ENCODE measurements around the gene DENND6B. TPM values are rescaled to one million over a fixed set of nuclear protein-coding genes. Genes with fewer than 3 reads are reported as not detected.
A peak's percentile ranks its signal among the peaks of the same experiment; 100 is the strongest.

DENND6B gene
- total RNA-seq, 6 donors from 2014 or later, result 9.5 to 24.1 (median 12.7) TPM

DNA sequence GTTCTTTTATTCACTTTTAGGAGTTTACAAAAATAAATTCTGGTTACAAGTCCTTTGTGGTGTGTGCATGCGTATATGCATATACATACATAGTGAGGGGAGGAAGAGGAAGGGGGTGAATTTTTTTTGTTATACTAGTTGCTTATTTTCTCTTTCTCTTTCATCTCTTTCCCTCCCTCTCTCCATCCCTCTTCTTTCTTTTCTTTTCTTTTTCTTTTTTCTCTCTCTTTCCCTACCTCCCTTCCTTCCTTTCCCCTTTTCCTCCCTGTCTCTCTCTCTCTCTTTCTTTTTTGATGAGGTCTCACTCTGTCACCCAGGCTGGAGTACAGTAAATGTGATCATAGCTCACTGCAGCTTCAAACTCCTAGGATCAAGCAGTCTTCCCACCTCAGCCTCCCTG, 30.4 kb upstream of the DENND6B start:
- DNase-seq, result no peak
- no peaks in the 10 kb centered on the region for H3K27me3 ChIP-seq

DNA sequence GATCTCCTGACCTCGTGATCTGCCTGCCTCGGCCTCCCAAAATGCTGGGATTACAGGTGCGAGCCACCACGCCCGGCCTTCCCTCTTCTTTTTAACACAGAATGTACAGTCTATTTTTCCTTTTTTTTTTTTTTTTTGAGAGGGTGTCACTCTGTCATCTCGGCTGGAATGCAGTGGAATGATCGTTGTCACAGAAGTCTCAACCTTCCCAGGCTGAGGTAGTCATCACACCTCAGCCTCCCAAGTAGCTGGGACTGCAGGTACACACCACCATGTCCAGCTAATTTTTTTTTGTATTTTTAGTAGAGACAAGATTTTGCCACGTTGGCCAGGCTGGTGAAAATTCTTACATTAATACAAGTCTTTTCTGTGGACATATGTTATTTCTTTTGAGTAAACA, 29.4 kb upstream of the DENND6B start:
- 92 to 96% methylated on average over 8 of the region's 8 CpGs for WGBS, 2 donors
- H3K9me3 ChIP-seq, result no peaks in the 10 kb centered on the region
- peaks cover 0 to 33% (median 11%) of the 10 kb centered on the region in 4 donors for H3K36me3 ChIP-seq
- ATAC-seq (ENCODE audit: low FRiP score in 2 of 2), result no peak
- H3K4me3 ChIP-seq, result no peak overlapping the region
- no peak overlapping the region for H3K27ac ChIP-seq
- no peaks in the 10 kb centered on the region for H3K27me3 ChIP-seq
- H3K4me1 ChIP-seq, result no peaks in the 10 kb centered on the region
- no peak for DNase-seq
- TF ChIP-seq POLR2AphosphoS5 (IDR thresholded peaks at IDR 0.05) (no peak), POLR2A (IDR thresholded peaks at IDR 0.05) (no peak), EP300 (IDR thresholded peaks at IDR 0.05) (no peak)
- TF ChIP-seq, protein P1, sequence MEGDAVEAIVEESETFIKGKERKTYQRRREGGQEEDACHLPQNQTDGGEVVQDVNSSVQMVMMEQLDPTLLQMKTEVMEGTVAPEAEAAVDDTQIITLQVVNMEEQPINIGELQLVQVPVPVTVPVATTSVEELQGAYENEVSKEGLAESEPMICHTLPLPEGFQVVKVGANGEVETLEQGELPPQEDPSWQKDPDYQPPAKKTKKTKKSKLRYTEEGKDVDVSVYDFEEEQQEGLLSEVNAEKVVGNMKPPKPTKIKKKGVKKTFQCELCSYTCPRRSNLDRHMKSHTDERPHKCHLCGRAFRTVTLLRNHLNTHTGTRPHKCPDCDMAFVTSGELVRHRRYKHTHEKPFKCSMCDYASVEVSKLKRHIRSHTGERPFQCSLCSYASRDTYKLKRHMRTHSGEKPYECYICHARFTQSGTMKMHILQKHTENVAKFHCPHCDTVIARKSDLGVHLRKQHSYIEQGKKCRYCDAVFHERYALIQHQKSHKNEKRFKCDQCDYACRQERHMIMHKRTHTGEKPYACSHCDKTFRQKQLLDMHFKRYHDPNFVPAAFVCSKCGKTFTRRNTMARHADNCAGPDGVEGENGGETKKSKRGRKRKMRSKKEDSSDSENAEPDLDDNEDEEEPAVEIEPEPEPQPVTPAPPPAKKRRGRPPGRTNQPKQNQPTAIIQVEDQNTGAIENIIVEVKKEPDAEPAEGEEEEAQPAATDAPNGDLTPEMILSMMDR (IDR thresholded peaks at IDR 0.05), result no peak

More for the DNA sequence above, 30.4 kb upstream of the DENND6B start:
- H3K27ac ChIP-seq, result no peak overlapping the region
- WGBS, 2 donors, result 88 to 92% methylated on average over 1 of the region's 1 CpG
- peaks cover 0 to under 1% (median 0%) of the 10 kb centered on the region in 4 donors for H3K4me1 ChIP-seq
- no peak for ATAC-seq (ENCODE audit: low FRiP score in 2 of 2)
- no peak overlapping the region for H3K4me3 ChIP-seq
- no peaks in the 10 kb centered on the region for H3K9me3 ChIP-seq
- peaks cover 0 to 33% (median 8%) of the 10 kb centered on the region in 4 donors for H3K36me3 ChIP-seq
- TF ChIP-seq POLR2AphosphoS5 (IDR thresholded peaks at IDR 0.05), result no peak
- TF ChIP-seq, protein P1 (IDR thresholded peaks at IDR 0.05), result no peak
- no peak for TF ChIP-seq EP300 (IDR thresholded peaks at IDR 0.05)
- no peak for TF ChIP-seq POLR2A (IDR thresholded peaks at IDR 0.05)

DNA sequence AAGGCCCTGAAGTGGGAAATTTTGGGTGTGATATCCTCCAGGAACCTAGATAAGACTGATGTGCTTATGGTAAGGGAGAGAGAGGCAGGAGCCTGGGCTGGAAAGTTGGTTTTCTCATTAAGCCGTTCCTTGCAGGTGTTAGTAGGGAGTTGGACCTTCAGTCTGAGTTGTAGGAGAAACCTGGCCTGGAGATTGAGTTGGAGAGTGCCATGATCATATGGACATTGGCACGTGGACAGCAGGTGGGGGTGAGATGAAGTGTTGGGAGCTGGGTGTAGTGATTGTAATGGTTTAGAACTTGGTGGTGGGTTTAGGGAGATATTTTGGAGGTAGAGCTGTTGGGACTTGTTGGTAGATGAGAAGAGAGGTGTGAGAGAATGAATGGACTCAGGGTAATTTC, 21.2 kb upstream of the DENND6B start:
- peaks cover 4 to 20% (median 9%) of the 10 kb centered on the region in 4 donors for H3K4me1 ChIP-seq
- no peak overlapping the region for H3K27ac ChIP-seq
- TF ChIP-seq POLR2A (IDR thresholded peaks at IDR 0.05) (no peak), POLR2AphosphoS5 (IDR thresholded peaks at IDR 0.05) (no peak), EP300 (IDR thresholded peaks at IDR 0.05) (no peak)
- TF ChIP-seq, protein P1 (IDR thresholded peaks at IDR 0.05), result no peak
- H3K4me3 ChIP-seq, result no peak overlapping the region
- no peaks in the 10 kb centered on the region for H3K27me3 ChIP-seq
- no peaks in the 10 kb centered on the region for H3K9me3 ChIP-seq
- 68 to 74% methylated on average over 2 of the region's 2 CpGs for WGBS, 2 donors
- ATAC-seq (ENCODE audit: low FRiP score in 2 of 2) (no peak), DNase-seq (no peak)
- peaks cover 0 to 18% (median 10%) of the 10 kb centered on the region in 4 donors for H3K36me3 ChIP-seq

DNA sequence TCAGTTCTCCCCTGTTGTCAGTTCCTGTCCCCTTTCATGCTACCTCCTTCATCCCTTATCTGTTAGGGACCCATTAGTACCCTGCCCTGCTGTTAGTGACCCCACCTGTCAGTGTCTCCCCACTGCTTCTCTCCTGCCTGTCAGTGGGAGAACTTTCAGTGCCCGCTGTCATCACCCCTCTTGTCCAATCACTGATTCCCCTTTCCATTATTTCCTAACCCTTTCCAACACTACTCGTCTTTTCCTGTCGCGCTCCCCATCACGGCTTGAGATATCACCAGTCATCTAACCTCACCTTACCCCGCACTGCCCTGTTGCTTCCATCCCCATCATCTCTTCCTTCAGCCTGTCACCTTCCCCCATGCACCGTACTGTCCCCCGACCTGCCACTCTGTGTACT, 20.3 kb upstream of the DENND6B start:
- Histone ChIP-seq H3K36me3 (peaks cover 0 to 9% (median 5%) of the 10 kb centered on the region in 4 donors), H3K4me1 (peaks cover 8 to 29% (median 17%) of the 10 kb centered on the region in 4 donors), H3K27me3 (no peaks in the 10 kb centered on the region), H3K9me3 (no peaks in the 10 kb centered on the region), H3K4me3 (no peak overlapping the region), H3K27ac (no peak overlapping the region)
- DNase-seq, result no peak
- TF ChIP-seq POLR2A (IDR thresholded peaks at IDR 0.05) (no peak), POLR2AphosphoS5 (IDR thresholded peaks at IDR 0.05) (no peak), EP300 (IDR thresholded peaks at IDR 0.05) (no peak)
- TF ChIP-seq, protein P1 (IDR thresholded peaks at IDR 0.05), result no peak
- ATAC-seq (ENCODE audit: low FRiP score in 2 of 2), result no peak
- WGBS, 2 donors, result 81 to 86% methylated on average over 8 of the region's 8 CpGs

DNA sequence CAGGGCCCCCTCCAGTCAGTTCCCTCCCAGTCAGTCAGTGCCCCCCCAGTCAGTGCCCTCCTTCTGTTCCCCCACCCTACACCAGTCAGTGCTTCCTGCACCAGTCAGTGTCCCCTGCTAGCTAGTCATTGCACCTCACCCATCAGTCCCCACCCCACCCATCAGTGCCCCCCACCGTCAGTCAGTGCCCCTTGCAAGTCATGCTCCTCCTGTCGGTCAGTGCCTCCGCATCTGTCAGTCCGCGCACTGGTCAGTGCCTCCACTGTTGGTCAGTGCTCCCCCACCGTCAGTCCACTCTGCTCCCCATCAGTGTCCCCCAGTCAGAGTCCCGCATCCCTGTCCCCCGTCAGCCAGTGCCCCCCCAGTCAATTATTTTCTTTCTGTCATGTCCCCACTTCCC, 19.7 kb upstream of the DENND6B start:
- peaks cover 0 to 5% (median 1%) of the 10 kb centered on the region in 4 donors for H3K36me3 ChIP-seq
- H3K27me3 ChIP-seq, result no peaks in the 10 kb centered on the region
- 81% methylated on average over 6 to 8 of the region's 8 CpGs for WGBS, 2 donors
- peaks cover 11 to 33% (median 21%) of the 10 kb centered on the region in 4 donors for H3K4me1 ChIP-seq
- DNase-seq, result no peak
- peak overlapping the region in 1 of 4 donors; percentile 5 for H3K27ac ChIP-seq
- ATAC-seq (ENCODE audit: low FRiP score in 2 of 2), result no peak
- no peaks in the 10 kb centered on the region for H3K9me3 ChIP-seq
- H3K4me3 ChIP-seq, result no peak overlapping the region
- TF ChIP-seq POLR2A (IDR thresholded peaks at IDR 0.05), result no peak
- TF ChIP-seq, protein P1 (IDR thresholded peaks at IDR 0.05), result no peak
- TF ChIP-seq POLR2AphosphoS5 (IDR thresholded peaks at IDR 0.05), result no peak
- TF ChIP-seq EP300 (IDR thresholded peaks at IDR 0.05), result no peak
